Measurements from ENCODE around the gene ACTR2.

ACTR2 gene

DNA sequence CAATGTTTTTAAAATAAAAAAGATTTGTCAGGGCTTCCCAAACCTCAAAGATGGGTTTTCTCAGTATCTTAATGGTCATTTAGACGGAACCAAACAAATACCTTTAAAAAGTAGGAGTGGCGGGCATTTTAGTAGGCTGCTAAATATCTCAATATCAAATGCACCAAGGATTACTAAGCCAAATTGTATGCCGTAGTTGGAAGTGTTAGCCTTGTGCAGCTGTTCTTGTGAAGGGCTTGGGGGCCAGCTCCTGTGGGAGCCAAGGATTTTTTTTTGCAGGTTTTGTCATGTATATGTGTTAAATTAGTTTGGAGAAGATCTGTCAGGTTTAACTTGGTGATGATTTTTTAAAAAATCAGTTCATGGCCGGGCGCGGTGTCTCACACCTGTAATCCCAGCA is 52.1 kb downstream of the ACTR2 start:
- no peak for DNase-seq (ENCODE audit: low spot score)

DNA sequence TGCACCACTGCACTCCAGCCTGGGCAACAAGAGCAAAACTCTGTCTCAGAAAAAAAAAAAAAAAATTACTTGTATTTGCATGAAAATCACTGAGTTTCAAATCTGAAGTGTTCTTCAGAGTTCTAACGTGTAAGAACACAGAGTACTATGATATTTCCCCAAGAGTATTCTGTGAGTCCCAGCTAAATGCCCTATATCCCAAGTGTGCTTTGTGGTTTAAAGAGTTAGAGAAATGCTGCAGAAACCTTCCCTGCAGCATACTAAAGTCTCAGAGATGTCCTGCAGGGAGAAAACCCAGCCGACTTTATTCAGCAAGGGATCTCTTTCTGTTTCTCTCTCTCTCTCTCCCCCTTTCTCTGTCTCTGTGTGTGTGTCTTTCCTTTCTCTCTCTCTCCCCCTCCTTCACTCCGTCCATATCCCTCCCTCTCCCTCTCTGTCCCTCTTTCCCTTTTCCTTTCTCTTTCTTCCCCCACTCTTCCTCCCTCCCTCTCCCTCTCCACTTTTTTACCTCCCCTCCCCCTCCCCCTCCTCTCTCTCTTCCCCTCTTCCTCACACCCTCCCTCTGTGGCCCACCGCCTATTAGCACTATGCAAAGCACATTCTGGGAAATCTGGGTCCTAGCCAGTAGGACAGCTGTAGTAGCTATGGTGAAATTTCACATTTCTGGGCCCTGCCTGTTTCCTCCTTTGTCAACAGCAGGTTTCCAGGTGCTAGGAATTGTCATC is 54.2 kb downstream of the ACTR2 start:
- DNase-seq (ENCODE audit: low spot score), result no peak

DNA sequence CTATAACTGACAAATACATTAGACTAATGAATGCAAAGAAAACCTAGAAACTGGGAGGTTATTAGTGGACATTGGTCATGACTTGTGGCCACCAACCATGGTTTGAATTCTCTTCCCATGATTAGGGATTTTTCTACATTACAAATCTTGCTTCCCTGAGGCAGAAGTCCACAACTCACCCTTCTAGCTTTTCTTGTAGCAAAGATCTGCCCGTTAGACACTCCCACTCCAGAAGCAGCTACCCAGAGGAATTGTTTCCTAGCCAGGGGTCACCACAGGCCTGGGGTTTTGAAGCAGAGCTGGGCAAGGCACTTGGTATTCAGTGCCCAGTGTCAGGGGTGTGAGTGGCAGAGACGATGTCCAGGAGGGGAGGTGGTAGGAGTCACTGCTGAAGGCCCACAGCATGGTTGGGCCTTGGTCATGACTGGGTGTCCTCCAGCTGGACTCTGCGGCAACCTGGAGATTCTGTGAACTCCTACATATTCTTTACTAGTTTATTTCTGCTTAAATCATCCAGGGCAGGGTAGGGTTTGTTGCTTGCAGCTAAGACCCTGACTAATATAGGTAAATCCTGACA is 54.9 kb downstream of the ACTR2 start:
- DNase-seq (ENCODE audit: low spot score), result no peak

DNA sequence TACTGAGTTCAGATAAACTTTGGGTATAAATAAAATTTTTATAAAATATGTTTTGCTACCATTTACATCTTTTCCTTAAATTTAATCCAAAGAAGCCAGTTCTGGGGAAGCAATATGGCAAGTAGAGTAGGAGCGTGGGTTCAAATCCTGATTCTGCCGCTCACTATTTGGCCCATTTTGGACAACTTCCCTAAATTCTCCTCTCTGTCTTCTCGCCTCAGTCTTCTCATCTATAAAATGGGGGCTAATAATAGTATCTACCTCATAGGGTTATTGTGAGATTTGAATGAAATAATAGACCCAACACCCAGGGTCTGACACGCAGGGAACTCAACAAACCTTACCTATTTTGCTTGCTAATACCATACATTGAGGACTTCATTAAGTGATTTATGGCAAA is 59.7 kb downstream of the ACTR2 start:
- no peak for DNase-seq (ENCODE audit: low spot score)

DNA sequence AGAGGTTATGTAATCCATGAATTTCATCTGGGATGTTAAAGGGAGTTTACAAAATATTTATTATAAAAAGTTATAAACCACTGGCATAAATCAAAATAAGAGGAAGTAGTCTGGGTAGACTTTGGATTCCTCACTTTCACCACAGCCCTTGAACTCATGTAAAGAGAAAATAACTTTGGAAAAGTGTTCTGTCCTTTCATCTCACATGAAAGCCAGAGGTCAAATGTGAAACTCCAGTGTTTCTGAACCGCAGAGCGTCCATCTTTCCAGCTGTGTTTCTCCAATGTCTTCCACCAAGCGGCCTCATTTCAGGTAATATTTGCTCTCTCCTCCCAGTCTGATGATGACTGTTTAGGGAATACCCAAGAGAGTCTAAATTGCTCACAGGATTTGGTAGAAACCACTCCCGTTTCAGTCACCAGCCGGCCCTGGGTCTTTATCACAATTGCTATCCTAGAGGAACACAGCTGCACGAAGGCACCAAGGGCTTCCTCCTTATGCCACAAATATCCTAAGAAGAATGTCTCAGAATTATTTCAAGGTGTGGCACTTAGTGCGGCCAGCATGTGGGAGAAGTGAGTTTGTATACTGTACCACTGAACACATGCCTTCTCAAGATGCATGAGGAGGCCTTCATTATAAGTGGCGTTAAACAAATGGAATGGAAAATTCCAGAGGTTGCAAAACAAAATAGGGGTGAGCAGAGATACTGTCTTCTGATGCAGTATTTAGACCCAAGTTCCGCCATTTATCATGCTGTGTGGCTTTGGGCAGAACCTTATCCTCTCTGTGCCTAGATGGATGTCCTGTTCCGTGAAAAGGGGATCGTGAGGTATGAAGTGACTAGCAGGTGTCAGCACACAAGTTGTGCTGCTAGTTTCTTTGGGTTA is 63.8 kb downstream of the ACTR2 start:
- DNase-seq (ENCODE audit: low spot score), result no peak

DNA sequence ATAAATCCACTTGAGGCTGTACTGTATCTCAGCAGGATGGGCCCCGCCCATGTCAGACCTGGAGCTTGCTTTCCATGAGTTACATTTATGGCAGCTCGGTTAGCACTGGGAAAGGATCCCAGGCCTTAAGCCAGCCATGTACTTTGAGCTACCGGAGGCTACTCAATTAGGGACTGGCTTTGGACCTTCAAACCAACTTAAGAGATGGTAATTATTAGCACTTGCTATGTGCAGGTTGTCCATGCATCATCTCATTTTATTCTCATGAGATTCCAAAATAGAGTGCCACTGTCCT is 64.4 kb downstream of the ACTR2 start:
- DNase-seq (ENCODE audit: low spot score), result no peak

DNA sequence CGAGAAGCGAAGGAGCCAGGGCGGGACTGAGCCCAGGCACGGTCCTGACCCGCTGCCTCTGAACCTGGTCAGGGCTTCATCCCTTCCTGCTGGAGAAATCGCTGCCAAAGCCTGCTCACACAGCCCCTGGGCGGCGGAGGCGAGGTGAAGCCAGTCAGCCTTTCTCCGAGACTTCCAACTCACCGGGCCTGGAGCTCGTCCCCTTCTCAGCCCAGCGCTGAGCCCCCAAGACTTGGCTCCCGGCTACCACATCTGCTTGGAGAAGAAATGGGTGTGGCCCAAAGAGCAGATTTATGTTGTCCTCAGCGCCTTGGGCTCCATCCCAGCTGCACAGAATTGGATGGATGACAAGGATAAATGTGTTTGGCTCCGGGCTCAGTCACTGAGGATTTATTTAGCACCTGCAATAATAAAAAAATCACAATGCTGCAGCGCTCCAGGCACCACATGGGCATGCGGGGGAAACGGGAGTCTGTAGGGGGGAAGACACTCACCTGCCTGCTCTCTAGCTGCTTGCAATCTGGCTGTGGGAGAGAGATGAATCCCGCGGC is 64.9 kb downstream of the ACTR2 start:
- DNase-seq (ENCODE audit: low spot score), result no peak

DNA sequence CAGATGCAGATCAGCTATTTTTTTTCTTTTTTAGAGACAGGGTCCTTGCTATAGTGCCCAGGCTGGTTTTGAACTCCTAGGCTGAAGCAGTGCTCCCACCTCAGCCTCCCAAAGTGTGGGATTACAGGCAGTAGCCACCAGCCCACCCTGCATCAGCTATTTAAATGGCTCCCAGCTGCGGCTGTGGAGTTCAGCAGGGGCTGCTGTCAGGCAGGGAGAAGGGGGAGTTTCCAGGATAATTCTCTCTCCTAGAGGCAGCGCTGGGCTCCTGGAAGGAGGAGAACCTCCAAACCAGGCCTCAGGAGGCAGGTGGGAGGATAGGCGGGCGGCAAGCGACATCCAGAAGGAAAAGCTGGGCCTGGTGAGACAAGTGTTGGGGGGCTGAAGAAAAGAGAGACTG is 65.7 kb downstream of the ACTR2 start:
- DNase-seq (ENCODE audit: low spot score), result no peak

DNA sequence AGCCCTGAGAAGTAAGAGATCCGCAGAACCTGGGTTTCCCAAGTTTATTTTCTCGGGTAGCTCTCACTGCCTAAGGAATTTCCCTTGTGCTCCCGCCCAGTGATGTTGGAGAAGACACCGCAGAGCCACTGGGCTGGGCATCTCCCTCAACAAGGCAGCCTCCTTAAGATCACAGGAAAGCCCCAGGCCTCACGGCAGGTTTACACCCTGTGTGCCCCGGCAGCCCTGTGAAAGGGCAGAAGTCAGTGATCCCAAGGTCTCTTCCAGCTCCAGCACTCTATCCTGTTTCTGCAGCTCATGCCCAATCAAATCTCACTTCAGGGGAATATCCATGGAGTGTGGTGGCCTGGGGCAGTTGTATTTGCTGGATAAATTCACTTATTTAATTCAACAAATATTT is 66.5 kb downstream of the ACTR2 start:
- DNase-seq (ENCODE audit: low spot score), result no peak

DNA sequence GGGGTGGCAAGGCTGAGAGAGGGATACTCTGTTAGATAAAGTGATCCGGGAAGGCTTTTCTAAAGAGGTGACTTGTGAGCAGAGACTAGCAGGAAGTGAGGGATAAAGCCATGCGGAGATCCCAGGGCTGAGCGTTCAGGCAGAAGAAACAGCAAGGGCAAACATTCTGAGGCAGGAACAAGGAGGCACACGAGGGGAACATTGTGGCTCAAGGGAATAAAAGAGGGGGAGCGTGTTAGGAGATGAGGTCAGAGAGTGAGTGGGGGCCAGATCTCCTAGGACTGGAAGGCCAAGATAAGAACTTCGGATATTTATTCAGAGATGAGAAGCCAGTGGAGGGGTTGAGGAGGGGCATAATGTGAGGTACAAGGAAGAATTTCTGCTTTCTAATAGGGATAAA is 67.1 kb downstream of the ACTR2 start:
- no peak for DNase-seq (ENCODE audit: low spot score)

DNA sequence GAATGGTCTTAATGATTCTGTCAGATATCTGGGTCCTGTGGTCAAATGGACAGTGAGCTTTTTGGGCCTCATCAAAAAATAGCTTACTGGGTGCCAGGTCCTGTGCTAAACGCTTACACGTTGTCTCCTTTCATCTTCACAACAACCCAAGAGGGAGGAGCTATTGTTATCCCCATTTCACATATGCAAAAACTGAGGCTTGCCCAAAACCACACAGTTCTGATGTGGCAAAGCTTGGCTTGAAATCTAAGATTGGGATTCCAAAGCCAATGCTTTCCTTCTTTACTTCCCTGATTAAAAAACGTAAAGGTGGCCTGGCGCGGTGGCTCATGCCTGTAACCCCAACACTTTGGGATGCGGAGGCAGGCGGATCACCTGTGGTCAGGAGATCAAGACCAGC is 69.3 kb downstream of the ACTR2 start:
- DNase-seq (ENCODE audit: low spot score), result no peak

DNA sequence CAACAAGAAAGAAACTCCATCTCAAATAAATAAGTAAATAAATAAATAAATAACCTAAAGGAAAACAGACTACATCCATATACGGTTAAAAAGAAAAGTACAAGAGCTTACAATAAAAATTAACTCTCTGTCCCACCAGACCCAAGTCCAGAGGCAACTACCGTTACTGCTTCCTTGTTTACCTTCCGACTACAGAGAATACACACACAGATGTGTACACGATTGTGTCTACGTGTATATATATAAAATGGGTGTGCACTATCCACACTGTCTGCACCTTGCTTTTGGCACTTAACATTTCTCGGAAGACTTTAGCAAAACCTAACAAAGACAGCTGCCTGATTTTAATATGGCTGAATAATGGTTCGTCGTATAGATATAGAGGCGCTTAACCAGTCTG is 69.9 kb downstream of the ACTR2 start:
- DNase-seq (ENCODE audit: low spot score), result no peak

DNA sequence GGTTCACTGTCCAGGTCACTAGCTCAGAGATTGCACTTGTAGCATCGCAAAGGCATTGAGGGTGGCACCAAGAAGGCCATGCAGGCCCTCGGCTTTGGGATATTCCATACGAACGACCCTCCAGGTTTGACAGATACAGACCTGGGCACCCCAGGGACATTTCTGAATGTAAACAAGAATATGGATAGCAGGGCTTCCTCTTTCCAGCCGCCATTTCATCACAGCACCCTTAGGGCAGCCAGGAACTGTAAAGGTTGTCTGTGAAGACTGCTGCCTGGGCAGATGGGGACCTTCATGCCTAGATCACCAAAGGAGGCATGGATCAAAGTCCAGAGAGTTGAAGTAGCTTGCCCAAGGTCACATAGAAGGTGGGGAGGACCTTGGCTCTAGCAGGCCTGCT is 70.5 kb downstream of the ACTR2 start:
- DNase-seq (ENCODE audit: low spot score), result no peak

DNA sequence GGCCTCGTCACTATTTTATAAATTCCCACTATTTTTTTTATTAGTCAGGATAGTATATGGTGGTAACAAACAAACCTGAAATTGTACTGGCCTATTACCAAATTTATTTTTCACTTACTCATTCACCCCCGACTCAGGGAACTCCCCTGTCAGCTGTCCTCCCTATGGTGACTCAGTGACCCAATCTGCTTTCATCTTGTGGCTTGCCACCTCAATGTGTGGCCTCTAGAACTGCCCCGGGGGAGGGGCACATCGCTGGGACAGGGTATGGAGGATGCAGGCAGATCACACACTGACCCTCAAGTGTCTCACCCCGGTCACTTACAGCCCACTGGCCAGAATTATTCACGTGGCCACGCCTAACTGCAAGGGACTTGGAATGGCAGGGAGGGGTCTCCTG is 71.6 kb downstream of the ACTR2 start:
- DNase-seq (ENCODE audit: low spot score), result no peak

DNA sequence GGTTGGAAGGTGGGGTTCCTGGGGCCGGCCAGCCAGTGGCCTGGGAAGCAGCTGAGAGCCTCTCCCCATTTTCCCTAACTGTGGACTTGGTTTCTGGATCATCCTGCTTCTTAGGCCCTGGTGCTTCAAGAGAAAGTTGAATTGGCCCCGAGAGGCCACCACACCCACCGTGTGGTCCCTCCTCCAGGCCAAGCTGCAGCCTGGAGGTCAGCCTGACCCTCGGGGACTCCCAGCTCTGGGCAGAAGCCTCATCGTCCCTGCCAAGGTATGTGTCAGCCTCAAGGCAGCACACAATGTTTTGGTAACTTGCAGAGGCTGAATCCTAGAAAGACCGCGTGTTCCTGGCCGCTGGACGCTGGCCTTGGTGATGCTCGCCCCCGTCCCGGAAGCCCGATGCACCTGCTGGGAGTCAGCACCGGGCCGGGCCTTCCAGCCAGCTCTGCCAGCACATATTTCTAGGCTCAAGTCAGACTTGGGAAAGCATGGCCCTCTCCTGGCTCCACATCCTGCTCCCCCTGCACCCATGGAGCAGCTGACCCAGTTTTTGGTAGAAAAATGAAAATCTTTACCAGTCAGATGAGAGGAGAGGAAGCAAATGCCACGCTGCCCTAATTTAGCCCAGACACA is 72.6 kb downstream of the ACTR2 start:
- no peak for DNase-seq (ENCODE audit: low spot score)

DNA sequence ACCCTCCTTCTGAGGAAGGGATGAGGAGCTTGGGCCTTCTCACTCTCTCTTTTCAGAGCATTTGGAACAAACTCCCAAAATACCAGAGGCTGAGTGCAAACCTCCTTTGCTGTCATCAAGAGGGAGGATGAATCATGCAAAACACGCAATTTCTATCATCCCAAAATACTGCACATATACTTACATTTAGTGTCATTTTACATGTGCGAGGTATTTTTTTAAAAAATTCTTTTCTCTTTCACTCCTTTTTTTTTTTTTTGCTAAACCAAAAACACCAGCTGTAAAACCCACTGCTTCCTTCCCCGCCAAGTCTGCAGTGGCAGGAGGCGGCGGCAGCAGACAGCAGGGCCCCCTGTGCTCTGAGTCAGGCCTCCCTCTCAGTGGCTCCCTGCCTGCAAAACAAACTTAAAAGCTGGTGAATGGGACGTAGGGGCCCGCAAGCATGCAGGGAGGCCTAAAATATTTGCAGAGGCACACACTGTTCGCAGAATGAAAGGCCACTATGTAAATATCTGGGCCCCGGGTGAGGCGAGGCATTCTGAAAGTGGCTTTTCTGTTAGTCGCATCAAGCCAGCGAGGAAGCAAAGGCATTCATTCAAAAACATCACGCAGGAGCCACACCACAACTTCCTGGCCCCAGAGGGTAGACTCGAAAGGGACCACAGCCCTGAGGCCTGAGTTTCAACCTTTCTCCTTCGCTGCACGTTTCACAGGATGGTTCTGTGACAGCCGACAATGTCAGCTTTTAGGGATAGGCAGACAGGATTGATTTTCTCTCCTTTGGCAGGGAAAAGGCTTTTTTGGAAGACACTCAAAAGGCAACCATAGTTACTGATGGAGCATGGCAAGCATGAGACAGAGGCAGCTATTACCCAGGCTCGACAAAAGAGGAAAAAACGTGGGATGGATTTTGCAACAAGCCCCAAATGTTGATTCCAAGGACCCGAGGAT is 73.4 kb downstream of the ACTR2 start:
- no peak for DNase-seq (ENCODE audit: low spot score)

DNA sequence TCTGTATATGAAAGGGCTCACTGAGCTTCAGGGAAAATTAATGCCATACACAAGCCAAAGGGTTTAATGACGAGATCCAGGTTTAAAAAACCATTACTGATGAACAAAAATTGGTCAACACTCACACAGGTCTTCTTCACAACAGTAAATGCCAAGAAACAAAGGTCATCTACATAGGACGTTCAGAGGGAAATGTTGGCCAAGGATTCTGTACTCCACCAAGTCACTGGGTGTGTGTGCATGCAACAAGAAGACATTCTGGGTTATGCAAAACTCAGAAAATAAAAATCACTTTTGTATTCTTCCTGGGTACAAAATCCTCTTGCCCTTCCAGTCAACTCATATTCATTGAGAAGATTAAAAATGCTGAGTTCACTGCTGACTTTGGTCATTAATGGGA is 78.3 kb downstream of the ACTR2 start:
- no peak for DNase-seq (ENCODE audit: low spot score)

DNA sequence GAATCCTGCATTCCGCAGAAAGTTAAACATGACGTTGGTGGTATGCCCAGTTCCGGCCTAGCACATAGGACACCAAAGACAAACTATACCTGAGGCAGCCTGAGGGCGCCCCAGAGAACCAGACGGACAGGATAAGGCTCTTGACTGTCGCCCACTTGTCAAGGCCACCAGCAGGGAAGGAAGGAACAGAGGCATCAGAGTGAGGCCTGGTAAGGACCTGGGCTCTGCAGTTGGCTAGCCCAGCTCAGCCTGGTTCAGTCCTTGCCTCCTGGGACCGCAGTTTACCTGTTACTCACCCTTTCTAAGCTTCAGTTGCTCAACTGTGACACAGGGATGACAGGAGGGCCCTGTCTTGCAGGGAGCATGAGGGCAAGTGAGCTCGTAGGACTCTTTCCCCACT is 82.1 kb downstream of the ACTR2 start:
- DNase-seq (ENCODE audit: low spot score), result no peak

DNA sequence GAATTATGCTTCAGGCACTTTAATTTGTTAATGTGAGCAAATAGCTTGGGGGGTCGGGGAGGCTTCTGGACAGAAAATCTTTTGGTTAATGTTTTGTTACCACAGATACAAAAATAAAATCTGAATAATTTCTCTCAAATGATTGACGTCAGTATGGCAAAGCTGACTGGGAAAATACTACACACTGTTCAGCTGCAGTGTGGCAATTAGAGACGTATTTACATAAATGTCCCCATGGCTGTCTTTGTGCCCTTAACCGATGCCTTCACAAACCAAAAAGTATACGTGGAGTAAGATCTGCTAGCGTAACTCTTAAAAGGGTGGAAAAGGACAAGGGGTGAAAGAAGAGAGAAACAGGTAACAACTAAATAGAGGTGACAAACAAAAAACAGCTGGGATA is 83.4 kb downstream of the ACTR2 start:
- no peak for DNase-seq (ENCODE audit: low spot score)

DNA sequence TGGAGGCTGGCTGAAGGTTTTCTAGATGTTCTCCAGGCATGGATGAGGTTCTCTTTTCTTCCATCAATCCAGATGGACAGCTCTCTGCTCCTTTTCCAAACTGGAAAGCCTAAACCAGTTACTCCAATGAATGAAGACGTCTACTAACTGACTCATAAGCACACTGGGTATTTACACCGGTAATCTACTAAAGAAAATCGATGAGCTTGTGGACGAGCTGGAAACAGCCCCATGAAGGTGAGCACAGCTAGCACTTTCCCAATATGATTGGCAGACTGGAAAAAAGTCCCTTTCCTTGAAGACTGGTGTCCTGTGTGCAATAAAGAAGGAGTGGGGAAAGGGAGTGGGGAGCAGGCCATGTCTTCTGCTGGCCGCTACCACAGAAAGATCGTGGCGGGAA is 84.0 kb downstream of the ACTR2 start:
- DNase-seq (ENCODE audit: low spot score), result no peak

DNA sequence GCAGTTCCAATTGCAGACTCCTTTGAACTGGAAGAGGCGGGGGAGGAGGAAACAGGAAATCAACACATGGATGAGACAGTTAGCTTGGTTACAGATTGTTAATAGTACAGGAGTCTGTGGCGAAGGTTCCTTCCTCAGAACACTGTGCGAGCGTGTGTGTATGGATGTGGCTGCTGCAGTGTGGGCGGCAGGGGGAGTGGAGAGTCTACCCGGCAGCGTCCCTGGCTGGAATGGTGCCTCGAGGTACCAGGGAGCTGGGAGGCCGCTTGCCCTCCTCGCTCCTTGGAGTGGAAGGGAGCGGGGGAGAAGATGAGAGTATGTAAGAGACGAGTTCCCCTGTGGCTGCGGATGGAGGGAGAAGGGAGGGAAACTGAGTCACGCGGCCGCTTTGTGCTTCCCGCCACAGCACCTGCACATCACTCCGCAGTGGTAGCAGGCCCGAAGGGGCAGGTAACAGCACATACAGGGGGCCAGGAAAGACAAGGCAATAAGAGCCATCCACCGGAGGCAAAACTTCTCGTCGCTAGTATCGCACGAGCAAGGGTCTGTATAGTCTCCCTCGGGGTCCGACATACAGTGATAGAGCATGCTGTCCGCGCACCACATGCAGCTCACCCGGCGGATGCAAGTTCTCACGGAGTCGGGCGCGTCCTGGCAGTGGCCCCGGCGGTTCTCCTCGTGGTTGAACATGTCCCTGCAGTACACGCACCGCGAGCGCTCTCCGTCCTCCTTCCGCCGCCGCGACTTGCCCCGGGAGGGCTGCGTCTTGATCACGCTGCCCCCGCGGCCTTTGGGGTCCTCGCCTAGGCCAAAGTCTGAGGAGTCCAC is 85.7 kb downstream of the ACTR2 start:
- no peak for DNase-seq (ENCODE audit: low spot score)

Data from hematopoietic multipotent progenitor cell treated with erythropoietin and hydrocortisone succinate and interleukin-3 and kit ligand, for 17 days (in vitro differentiated cells).